ENCODE data around the gene FAF1. TPM values are rescaled to one million over a fixed set of nuclear protein-coding genes. Genes with fewer than 3 reads are reported as not detected.

Gene FAF1
- total RNA-seq, 4 donors from 2014 or later = 25.1 to 74.6 (median 37.2) TPM

GRCh38 chr1:50481142-50481736 is 478.8 kb downstream of the FAF1 start:
- no peak for DNase-seq
- 68 to 70% methylated on average over 2 of the region's 2 CpGs for WGBS, 2 donors (ENCODE audit: low coverage in 1 of 2)
- H3K4me3 ChIP-seq = no peak overlapping the region
- H3K9me3 ChIP-seq = no peaks in the 10 kb centered on the region
- intact Hi-C loops (cut with DNase I; ENCODE audit: low total_unique reads) = no loop called here
- no peak overlapping the region for H3K27ac ChIP-seq
- H3K27me3 ChIP-seq = no peaks in the 10 kb centered on the region
- TF ChIP-seq EP300 (IDR thresholded peaks at IDR 0.05; ENCODE audit: low read depth) (no peak), CTCF (IDR thresholded peaks at IDR 0.05) (no peak), POLR2AphosphoS5 (IDR thresholded peaks at IDR 0.05) (no peak), POLR2A (IDR thresholded peaks at IDR 0.05) (no peak)
- no peaks in the 10 kb centered on the region for H3K4me1 ChIP-seq
- no peaks in the 10 kb centered on the region for H3K36me3 ChIP-seq
- in situ Hi-C loops (cut with MboI; ENCODE audit: low pct_ligation_motif_present in 1 of 4, low pct_unique_long_range_greater_than_20kb in 1 of 4, low sequenced_read_pairs in 3 of 4) = no loop called here

GRCh38 chr1:50476800-50477199 is 483.3 kb downstream of the FAF1 start:
- intact Hi-C loops (cut with DNase I; ENCODE audit: low total_unique reads) (no loop called here), in situ Hi-C loops (cut with MboI; ENCODE audit: low pct_ligation_motif_present in 1 of 4, low pct_unique_long_range_greater_than_20kb in 1 of 4, low sequenced_read_pairs in 3 of 4) (no loop called here)
- no peaks in the 10 kb centered on the region for H3K36me3 ChIP-seq
- H3K9me3 ChIP-seq = no peaks in the 10 kb centered on the region
- no peak for DNase-seq
- H3K4me3 ChIP-seq = no peak overlapping the region
- no peak overlapping the region for H3K27ac ChIP-seq
- peaks cover 0 to 11% (median 5%) of the 10 kb centered on the region in 4 donors for H3K4me1 ChIP-seq
- no peaks in the 10 kb centered on the region for H3K27me3 ChIP-seq
- TF ChIP-seq CTCF (IDR thresholded peaks at IDR 0.05) = no peak
- no peak for TF ChIP-seq POLR2A (IDR thresholded peaks at IDR 0.05)
- TF ChIP-seq POLR2AphosphoS5 (IDR thresholded peaks at IDR 0.05) = no peak
- TF ChIP-seq EP300 (IDR thresholded peaks at IDR 0.05; ENCODE audit: low read depth) = no peak
- 84 to 92% methylated on average over 1 of the region's 1 CpG for WGBS, 2 donors (ENCODE audit: low coverage in 1 of 2)

- Histone ChIP-seq H3K36me3 (no peaks in the 10 kb centered on the region), H3K27me3 (no peaks in the 10 kb centered on the region), H3K4me3 (no peak overlapping the region), H3K4me1 (peaks cover 0 to 11% (median 5%) of the 10 kb centered on the region in 4 donors), H3K9me3 (no peaks in the 10 kb centered on the region), H3K27ac (peak overlapping the region in 2 of 4 donors; percentile 32 to 50)
- intact Hi-C loops (cut with DNase I; ENCODE audit: low total_unique reads) (no loop called here), in situ Hi-C loops (cut with MboI; ENCODE audit: low pct_ligation_motif_present in 1 of 4, low pct_unique_long_range_greater_than_20kb in 1 of 4, low sequenced_read_pairs in 3 of 4) (no loop called here)
- WGBS, 2 donors (ENCODE audit: low coverage in 1 of 2) = 93 to 94% methylated on average over 3 to 7 of the region's 7 CpGs
- TF ChIP-seq POLR2A (IDR thresholded peaks at IDR 0.05) = no peak
- no peak for TF ChIP-seq CTCF (IDR thresholded peaks at IDR 0.05)
- TF ChIP-seq POLR2AphosphoS5 (IDR thresholded peaks at IDR 0.05) = no peak
- no peak for TF ChIP-seq EP300 (IDR thresholded peaks at IDR 0.05; ENCODE audit: low read depth)
- DNase-seq = no peak
Measured at GRCh38 chr1:50474859-50475809, 484.9 kb downstream of the FAF1 start.

- DNase-seq = no peak
- Histone ChIP-seq H3K27me3 (no peaks in the 10 kb centered on the region), H3K9me3 (no peaks in the 10 kb centered on the region), H3K27ac (no peak overlapping the region), H3K4me3 (no peak overlapping the region), H3K4me1 (peaks cover 0 to 11% (median 5%) of the 10 kb centered on the region in 4 donors), H3K36me3 (no peaks in the 10 kb centered on the region)
- TF ChIP-seq EP300 (IDR thresholded peaks at IDR 0.05; ENCODE audit: low read depth) (no peak), POLR2AphosphoS5 (IDR thresholded peaks at IDR 0.05) (no peak), POLR2A (IDR thresholded peaks at IDR 0.05) (no peak), CTCF (IDR thresholded peaks at IDR 0.05) (no peak)
- in situ Hi-C loops (cut with MboI; ENCODE audit: low pct_ligation_motif_present in 1 of 4, low pct_unique_long_range_greater_than_20kb in 1 of 4, low sequenced_read_pairs in 3 of 4) (no loop called here), intact Hi-C loops (cut with DNase I; ENCODE audit: low total_unique reads) (no loop called here)
Measured at GRCh38 chr1:50473513-50473912, 486.6 kb downstream of the FAF1 start.

All from transverse colon (tissue), 4 donors.